Measurements from ENCODE around the gene RABEP2.
A peak's percentile ranks its signal among the peaks of the same experiment; 100 is the strongest.
"Not testable (repeated sequence)": the region's sequence is repeated elsewhere in the genome, so short reads cannot be mapped to it uniquely, and the experiment has no call there.

RABEP2 gene

GRCh38 chr16:28878083-28878926 lies 46.7 kb downstream of the RABEP2 start, which contains the start of gene ATP2A1:
Gene ATP2A1 (plus strand): TSS chr16:28878488. CDS start chr16:28878672, 184 bp downstream.
- no peak for DNase-seq

- no peak for DNase-seq
Measured at GRCh38 chr16:28877655-28878000, 47.4 kb downstream of the RABEP2 start.

GRCh38 chr16:28876973-28877654 lies 47.9 kb downstream of the RABEP2 start:
- no peak for DNase-seq

GRCh38 chr16:28876019-28876659 lies 48.9 kb downstream of the RABEP2 start:
- no peak for DNase-seq

- DNase-seq = no peak
Measured at GRCh38 chr16:28875134-28876018, 49.7 kb downstream of the RABEP2 start.

GRCh38 chr16:28874406-28874805 lies 50.6 kb downstream of the RABEP2 start:
- no peak for DNase-seq

- peak; percentile 67 for DNase-seq
Measured at GRCh38 chr16:28873543-28874201, 51.4 kb downstream of the RABEP2 start.

GRCh38 chr16:28872952-28873351 lies 52.1 kb downstream of the RABEP2 start:
- DNase-seq = no peak

- DNase-seq = no peak
Measured at GRCh38 chr16:28869201-28869600, 55.8 kb downstream of the RABEP2 start.

GRCh38 chr16:28867646-28868045 lies 57.4 kb downstream of the RABEP2 start:
- DNase-seq = not testable (repeated sequence)

GRCh38 chr16:28867241-28867640 lies 57.8 kb downstream of the RABEP2 start:
- DNase-seq = no peak

GRCh38 chr16:28866454-28866804 lies 58.6 kb downstream of the RABEP2 start:
- no peak for DNase-seq

GRCh38 chr16:28865722-28866453 lies 59.1 kb downstream of the RABEP2 start:
- DNase-seq = no peak

- no peak for DNase-seq
Measured at GRCh38 chr16:28865001-28865688, 59.9 kb downstream of the RABEP2 start.

- DNase-seq = peak; percentile 31
Measured at GRCh38 chr16:28863929-28864793, 60.9 kb downstream of the RABEP2 start.

GRCh38 chr16:28859326-28859725 lies 65.7 kb downstream of the RABEP2 start:
- no peak for DNase-seq

GRCh38 chr16:28858421-28858820 lies 66.6 kb downstream of the RABEP2 start:
- DNase-seq = no peak
